GM21367 (cell line): ENCODE data around the gene XYLT1.

Experiments
- ATAC-seq: cut with Tn5 transposase; IDR thresholded peaks from one replicate; pipeline ENCODE4 v1.9.1; 2021; ENCODE audit not compliant: unreplicated experiment

Gene XYLT1

DNA sequence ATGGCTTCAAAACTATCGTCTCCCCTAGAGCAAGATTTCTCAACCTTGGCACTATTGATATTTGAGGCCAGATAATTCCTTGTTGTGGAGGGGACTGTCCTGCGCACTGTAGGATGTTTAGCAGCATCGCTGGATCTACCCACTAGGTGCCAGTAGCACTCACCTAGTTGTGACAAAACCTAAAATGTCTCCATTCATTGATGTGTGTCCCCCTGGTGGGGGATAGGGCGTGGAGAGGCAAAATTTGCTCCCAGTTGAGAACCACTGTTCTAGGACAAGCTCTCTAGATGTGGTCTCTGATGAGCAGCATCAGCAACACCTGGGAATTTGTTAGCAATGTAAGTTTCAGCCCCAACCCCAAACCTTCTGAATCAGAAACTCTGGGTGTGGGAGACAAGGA lies 259.0 kb downstream of the XYLT1 start:
- no peak for ATAC-seq

DNA sequence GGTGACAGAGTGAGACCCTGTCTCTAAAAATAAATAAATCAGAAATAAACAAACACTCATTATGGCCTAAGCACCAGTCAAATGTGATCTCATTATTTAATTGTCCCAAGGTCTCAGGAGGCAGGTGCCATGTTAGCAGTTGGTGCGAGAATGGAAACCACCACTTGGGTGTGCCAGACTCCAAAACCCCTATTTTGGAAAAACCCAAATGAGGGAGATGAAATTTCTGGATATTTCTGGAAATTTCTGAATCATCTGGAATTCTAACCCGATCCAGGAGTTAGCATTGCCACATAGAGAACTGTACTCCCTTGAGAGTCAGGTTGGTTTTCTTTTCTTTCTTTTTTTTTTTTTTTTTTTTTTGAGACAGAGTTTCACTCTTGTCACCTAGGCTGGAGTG lies 264.0 kb downstream of the XYLT1 start:
- no peak for ATAC-seq

DNA sequence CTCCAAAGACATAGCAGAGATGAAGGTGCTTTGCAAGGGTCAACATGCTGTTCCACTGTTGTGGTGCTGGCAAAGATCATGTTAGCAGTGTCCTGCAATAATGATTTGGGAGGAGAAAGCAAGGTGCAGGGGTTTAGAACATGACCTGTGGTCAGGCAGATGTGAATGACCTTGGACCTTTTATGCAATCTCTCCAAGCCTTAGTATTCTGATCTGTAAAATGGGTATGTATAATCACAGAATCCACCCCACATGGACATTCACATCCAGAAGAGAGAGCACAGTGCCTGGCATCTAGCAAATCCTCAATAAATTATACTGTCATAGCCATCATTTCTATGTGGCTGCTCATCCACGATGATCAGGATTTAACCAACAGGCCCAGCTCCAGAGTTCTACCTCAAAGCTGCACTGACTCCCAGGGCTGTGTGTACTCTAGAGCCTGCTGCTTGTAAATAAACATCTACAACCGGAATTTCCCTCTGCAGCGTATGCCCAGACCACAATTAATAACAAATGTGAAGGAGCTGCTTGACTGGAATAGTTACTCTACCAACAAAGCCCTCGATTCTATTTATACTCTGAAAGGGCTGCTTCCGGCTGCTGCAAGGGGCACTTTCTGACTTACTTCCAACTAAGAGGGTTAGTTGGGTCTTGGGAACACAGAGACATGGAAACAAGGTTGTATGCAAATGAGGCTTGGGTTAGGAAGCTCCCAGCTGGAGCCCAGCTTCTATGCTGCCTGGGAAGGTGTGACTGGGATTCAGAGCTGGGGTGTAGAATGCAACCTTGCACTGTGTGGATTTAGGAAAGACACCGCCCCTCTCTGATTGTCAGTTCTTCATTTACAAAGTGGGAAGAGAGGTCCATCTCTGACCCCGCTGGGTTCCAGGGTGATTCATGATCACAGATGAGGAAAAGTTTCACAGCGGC lies 265.2 kb downstream of the XYLT1 start:
- no peak for ATAC-seq

DNA sequence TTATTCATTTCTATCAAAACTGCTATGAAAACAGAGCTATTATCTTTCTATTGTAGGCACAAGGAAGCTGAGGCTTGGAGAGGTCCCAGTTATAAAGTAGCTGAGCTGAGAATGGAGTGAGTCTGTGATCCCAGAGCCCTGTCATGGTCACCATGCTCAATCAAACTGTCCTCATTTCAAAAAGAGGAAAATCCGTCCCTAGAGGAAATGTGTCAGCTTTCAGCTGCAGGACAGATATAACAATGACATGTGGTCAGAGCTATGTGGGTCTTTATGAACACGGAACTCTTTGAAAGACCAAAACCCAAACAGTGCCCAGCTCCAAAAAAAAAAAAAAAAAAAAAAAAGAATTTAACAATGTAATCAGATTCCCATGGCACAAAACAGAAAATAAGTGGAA lies 266.1 kb downstream of the XYLT1 start:
- ATAC-seq: no peak

DNA sequence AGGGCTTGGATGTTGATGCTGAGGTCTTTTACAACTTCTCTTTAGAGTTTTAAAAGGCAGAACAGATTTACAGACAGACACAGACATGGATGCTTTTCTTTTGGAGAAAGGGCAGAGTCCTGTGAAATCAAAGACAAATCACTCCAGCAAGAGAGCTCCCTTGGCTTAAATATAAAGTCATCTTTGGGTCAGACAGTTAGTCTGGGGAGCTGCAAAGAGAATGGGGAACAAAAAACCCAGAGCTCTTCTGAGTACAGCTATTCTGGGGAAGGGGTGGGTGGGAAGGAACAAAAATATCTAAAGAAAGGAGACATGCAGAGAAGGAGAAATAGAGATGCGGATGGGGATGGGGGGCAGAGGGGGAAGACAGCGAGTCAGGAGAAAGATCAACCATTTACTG lies 266.6 kb downstream of the XYLT1 start:
- ATAC-seq: no peak

DNA sequence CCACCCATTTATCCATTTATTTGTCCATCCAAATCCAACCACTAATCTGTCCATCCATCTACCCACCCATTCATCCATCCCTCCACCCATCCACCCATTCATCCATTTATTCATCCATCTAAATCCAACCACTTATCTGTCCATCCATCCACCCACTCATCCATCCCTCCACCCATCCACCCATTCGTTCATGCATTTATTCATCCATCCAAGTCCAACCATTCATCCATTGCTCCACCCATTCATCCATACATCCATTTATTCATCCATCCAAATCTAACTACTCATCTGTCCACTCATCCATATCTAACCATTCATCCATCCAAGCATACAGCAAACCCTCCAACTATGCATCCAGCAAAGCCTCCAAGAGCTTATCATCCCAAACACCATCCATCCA lies 267.3 kb downstream of the XYLT1 start:
- no peak for ATAC-seq

DNA sequence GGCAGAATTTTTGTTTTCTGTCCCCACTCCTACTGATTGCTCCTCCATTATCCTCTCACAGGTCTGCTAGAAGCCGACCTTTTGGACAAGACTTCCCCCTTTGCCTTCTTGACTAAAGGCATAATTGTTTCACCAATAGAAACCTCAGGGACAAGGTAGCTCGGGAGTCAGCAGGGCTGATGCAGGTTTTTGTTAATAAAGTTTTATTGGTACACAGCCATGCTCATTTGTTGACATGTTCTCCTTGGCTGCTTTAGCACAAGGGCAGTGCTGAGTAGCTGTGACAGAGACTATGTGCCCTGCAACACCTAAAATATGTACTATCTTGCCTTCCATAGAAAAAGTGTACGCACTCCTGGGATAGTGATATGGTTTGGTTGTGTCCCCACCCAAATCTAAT lies 271.6 kb downstream of the XYLT1 start:
- no peak for ATAC-seq

DNA sequence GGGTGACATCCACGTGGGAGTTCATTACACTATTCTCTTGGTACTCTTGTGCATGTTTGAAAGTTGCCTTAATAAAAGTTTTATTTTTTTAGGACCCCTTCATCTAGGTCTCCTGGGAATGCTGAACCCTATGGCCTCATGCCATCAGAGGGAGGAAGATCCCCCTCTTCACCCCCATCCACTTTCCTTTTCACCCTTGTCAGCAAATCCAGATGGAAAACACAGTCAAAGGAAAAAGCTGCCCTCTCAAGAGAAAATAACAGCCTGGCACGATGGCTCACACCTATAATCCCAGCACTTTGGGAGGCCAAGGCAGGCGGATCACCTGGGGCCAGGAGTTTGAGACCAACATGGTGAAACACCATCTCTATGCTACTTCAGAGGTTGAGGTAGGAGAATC lies 274.2 kb downstream of the XYLT1 start:
- ATAC-seq: no peak

DNA sequence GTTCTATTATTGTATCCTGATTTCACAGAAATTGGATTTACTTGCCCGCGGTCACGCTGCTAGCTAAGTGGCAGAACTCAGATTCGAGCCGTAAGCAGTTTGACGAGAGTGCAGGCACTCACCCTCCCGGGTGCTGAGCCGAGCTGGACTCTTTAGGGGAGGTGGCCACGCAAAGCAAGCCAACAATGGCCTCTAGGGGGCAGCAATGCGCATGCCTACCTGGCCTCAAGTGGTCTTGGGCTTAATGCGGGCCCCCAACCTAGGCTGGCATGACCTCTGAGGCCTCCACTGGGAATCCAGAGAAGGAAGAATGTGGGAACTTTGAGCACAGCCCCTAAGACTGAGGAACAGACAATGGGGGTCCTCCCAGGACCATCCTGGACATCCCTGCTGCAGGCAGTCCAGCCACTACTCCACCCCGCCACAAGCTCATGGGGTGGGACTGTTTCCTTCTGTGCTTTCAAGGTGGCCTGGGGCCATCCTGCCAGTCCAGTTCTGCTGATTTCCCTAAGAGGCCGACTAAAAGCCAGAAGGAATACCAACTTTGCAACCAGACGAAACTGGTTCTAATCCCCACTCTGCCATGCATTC lies 276.5 kb downstream of the XYLT1 start:
- ATAC-seq: no peak

DNA sequence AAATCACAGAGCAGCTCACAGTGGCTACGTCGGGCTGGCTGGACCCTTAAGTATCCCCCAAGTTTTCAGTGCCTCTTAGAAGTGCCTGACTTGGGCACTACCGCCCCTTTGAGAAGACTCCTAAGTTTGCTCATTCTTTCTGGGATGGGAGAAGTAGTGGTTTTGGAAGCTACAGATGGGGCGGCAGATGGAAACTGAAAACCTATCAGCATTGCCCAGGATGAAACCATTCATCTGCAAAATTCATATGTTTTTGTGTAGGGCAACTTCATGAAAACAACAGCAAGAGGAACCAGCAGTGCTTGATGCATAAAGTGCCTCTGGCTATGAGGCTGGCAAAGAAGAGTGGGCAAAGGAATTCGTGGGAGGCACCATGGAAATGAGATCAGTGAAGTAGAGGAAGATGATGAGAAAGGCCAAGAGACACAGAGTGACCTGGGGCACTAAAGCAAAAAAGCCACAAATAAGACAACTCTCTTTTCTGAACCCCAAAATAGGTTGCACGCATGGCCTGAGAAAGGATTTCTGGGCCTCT lies 277.1 kb downstream of the XYLT1 start:
- ATAC-seq: no peak

DNA sequence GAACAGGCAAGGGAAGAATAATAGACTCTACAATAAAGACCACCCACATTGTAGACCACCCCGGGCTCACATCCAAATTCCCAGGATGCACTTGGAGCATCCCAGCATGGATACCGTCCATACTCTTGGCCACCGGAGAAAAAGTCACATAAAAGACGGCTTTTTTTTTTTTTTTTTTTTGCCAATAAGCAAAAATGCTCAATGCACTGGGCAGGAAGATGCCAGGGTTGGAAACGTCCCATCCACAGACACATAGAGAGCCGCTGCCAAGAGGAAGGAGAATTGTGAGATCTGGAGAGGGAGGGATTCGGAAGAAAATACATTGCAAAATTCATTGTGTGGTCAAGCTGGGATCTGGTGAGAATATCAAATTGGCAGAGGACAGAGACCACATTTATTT lies 286.7 kb downstream of the XYLT1 start:
- ATAC-seq: no peak

DNA sequence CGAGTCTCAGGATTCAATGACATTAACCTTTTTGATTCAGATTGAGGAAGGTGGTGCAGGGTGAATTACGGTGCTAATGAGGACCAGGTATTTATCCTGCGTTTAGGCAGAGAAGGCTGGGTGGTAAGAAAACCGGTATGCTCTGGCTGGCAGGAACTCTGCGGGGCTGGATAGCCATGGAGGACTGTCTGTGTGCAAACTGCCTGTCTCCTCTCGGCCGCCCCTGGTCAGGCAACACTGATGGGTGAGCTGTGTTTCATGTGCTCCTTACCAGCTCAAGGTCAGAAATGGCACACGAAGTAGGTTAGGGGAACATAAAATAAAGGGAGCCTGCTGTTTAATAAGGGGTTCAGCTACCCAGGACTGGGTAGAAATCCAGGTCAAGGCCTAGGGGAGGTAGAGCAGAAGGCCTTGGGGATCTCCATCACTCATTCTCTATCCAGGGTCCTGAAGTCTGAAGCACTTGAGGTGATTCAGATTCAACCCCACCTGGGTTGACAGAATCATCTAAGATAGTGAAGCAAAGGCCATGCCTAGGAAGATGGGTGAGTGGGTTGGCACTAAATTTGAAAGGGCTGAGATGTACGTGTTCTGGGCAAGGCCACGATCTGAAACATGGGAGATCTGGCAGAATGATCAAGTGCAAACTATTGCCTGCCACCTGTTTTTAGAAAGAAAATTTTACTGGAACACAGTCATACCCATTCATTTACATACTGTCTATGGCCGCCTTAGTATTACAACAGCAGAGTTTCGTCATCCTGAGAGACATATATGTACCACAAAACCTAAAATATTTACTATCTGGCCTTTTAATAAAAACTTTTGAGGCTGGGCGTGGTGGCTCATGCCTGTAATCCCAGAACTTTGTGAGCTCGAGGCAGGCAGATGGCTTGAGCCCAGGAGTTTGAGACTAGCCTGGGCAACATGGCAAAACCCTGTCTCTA lies 292.5 kb downstream of the XYLT1 start:
- no peak for ATAC-seq

DNA sequence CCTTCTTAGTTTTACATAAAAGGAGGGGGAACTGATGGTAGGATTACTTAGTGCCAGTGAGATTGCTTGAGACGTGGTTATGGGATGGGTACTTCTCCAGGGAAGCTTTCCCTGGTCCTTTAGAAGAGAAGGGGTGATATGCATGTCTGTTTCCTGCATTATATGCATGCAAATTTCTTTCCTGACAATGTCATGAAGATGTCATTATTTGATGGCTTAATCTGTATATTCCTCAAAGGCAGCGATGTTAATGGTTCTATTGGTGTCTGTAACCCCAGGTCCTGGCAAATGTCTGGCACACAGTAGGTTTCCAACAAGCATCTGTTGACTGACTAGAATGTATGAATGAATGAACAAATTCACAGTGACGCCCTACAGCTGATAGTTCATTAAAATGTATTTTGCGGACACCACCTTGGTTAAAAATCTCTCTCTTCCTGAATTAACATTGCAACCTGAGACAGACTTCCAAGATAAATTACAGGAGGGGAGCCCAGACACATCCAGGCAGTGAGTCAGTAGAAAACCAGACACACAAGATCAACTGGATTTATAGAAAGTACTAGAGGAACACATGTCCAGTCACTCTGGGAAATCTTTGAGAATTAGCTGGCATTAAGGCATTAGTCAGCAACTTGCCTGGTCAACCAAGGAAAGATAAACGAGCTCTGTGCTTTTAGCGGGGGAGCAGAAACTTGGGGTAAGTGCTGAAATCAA lies 293.4 kb downstream of the XYLT1 start:
- no peak for ATAC-seq

DNA sequence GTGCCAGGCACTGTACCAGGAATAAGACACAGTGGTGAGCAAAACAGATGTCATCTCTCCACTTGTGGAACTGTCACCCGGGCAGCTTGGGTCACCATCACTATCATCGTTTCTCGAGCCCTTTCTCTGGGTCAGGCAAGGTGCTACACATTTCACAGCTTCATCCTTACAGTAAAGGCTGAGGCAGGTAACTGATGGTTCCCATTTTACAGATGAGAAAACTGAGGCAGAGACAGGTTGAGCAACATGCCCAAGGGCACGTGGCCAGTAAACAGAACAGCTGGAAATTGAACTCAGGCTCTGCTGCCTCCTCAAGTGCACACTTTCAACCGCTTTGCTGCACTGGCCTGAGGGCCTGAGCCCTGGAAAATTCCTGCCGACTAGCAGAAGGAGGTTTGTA lies 294.6 kb downstream of the XYLT1 start:
- no peak for ATAC-seq

DNA sequence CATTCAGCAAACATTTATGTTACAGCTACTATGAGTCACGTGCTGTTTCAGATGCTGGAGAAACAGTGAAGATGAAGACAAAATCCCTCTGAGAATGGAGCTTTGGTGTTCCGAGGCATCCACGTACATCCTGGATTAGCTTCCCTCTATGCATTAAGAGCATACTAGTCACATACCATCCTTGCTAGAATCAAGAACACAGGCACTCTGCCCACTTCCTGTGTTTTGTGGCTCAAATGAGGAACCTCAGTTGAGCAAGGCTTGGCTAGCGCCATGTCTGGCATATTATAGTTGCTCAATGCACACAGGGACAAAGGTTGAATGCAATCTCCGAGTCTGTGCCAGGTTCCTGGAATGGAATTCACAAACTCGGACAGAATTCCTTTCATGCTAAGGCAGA lies 297.5 kb downstream of the XYLT1 start:
- no peak for ATAC-seq

DNA sequence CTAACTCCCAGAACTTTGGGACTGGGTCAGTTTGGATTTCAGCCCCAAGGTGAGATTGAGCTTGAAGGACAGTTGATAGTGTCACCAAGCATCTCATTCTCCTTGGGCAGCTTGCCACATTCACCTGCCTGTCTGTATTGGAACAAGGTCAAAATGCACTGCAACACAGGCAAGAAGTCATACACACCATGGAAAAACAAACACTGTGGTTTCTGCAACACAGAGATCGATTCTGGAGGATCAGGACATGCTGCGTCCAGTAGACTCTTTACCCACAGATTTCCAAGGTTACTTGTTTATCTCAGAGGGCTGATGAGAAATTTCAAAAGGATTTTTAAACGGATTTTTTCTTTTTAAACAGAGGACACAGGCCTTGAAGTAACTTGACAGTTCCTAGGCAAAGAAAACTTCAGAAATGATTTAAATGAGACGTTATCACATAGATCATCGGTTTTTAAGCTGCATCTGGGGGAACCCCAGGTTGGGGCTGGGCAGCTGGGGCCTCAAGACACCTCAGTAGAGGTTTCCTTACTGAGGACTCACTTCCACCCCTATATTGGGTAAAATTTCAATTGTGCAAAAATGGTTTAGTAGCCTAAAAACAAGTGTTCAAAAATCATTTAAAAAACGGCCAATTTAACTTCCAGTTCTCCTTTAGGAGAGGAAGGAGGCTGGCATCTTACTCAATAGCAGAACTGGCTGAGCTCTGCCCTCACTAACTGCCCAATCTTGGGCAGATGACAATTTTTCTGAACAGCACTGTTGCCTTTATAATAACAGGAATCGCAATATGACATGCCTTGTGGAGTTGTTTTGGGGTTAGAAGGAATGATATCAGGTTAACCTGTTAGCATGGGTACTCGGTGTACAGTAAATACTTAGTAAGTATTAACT lies 299.3 kb downstream of the XYLT1 start:
- ATAC-seq: no peak

DNA sequence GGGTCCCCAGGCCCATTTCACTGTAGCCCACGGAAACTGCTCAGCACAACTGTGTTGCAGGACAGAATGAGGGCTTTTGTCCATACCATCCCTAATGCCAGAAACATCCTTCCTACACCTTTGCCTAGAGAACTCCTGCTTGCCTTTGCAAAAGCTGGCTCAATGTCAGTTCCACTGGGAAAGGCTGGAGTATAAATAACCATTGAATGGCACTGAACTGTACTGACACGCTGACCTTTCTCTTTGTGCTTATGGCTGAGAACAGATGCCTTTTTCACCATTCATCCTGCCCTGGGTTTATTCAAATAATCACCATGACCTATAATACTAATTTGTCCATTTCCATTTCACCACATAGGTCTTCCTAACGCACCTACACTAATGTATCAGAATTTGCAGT lies 300.3 kb downstream of the XYLT1 start:
- no peak for ATAC-seq

DNA sequence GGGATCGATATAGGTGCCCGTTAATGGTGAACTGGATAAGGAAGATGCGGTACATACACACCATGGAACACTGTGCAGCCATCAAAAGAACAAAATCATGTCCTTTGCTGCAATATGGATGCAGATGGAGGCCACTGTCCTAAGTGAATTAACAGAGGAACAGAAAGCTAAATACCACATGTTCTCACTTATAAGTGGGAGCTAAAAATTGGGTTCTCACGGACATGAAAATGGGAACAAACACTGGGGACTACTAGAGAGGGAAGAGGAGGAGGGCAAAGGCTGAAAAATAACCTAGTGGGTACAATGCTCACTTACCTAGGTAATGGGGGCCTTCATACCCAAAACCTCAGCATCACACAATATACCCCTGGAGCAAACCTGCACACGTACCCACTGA lies 302.6 kb downstream of the XYLT1 start:
- ATAC-seq: no peak

DNA sequence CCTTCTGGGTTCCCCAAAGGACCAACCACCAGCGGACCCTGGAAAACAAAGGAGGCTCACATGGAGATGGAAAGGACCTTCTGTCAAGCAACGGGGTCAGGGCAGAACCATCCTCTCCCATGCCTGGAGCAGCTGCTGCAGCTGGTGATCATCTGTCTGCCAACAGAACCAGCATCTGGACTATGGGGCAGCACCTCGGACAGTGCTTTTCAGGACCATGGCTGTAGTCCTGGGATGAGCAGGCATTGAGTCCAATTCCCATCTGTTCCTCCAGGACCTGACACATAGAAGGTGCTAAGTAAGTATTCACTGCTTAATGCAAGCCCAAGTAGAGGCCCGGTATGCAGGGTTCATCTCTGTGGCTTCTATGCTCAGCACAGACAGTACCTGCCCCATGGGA lies 304.7 kb downstream of the XYLT1 start:
- ATAC-seq: no peak

DNA sequence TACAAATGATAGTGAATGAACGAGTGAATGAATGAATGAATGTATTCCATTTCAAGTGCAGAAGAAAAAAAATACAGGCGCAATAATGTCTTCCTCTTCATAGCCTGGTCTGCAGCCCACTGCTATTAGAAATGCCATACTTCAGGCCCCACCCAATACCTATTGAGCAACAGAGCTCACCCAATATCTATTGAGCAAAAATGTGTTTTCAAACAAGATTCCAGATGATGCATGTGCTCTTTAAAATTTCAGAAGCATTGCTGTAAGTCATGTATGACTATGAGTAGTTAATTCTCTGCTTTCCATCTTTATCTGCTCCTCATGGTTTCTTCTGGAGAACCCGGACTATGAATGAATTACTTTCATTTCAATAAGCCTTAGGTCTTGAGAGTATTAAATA lies 308.2 kb downstream of the XYLT1 start:
- no peak for ATAC-seq
